Vagina (tissue), 2 donors: Measurements from ENCODE around the gene PXDN. TPM values are rescaled to one million over a fixed set of nuclear protein-coding genes. Genes with fewer than 3 reads are reported as not detected.

Experiments used
- DNase-seq, 2 donors: peaks; one replicate each; pipeline ENCODE4 v3.0.0-alpha.2; 2017; ENCODE audit errors: extremely low spot score in 2 of 2
- H3K27ac ChIP-seq: fragments of 200-600 bp; sonication (generic); one replicate; pipeline ENCODE4 v1.5.1; 2019
- H3K27me3 ChIP-seq: fragments of 200-600 bp; sonication (generic); one replicate; pipeline ENCODE4 v1.5.1; 2019
- H3K36me3 ChIP-seq, 2 donors: fragments of 200-600 bp; sonication (generic); one replicate each; pipeline ENCODE4 v1.5.1; 2017 to 2019
- H3K4me1 ChIP-seq: fragments of 200-600 bp; sonication (generic); one replicate; pipeline ENCODE4 v1.5.1; 2019
- H3K4me3 ChIP-seq, 2 donors: fragments of 200-600 bp; sonication (generic); 1 replicate in 1 of 2; 2 replicates in 1 of 2; pipeline ENCODE4 v1.5.1; 2016 to 2019
- H3K9me3 ChIP-seq: fragments of 200-600 bp; sonication (generic); one replicate; pipeline ENCODE4 v1.5.1; 2019
- CTCF ChIP-seq, 3 experiments: fragments of 450-650 bp in 2 of 3; fragments of 200-600 bp in 1 of 3; sonication (generic) in 1 of 3; IDR thresholded peaks; one replicate each; pipeline ENCODE4 v1.5.1; 2017 to 2019; ENCODE audit warnings: antibody characterized with exemption in 3 of 3, mild to moderate bottlenecking in 2 of 3, moderate library complexity in 2 of 3
- POLR2A ChIP-seq, 2 donors: fragments of 450-650 bp; IDR thresholded peaks; one replicate each; pipeline ENCODE4 v1.6.1; 2017; ENCODE audit warnings: antibody characterized with exemption in 2 of 2, mild to moderate bottlenecking in 2 of 2, moderate library complexity in 2 of 2
- POLR2AphosphoS5 ChIP-seq, 2 donors: sonication (generic); formaldehyde crosslinking; IDR thresholded peaks; one replicate each; pipeline ENCODE4 v1.9.0; 2017; ENCODE audit warnings: antibody characterized with exemption in 2 of 2, mild to moderate bottlenecking in 2 of 2, low read depth in 1 of 2; ENCODE audit not compliant: insufficient read depth in 1 of 2
- intact Hi-C: fragments of 100-400 bp; cut with DNase I; formaldehyde crosslinking; loops from one replicate; pipeline ENCODE4 v1.15.1; 2023
- total RNA-seq: library from RNA; depleted of rRNA; stranded (reverse); fragments of >200 nt; gene quantifications from one replicate; pipeline ENCODE4 v1.2.3, GENCODE V29; 2016

The PXDN gene
- total RNA-seq, 1 donor from 2014 or later: 33.6 TPM

GRCh38 chr2:1731447-1731962 is 12.8 kb downstream of the PXDN start:
- intact Hi-C loops: no loop called here
- no peaks in the 10 kb centered on the region for H3K36me3 ChIP-seq
- H3K27me3 ChIP-seq: no peaks in the 10 kb centered on the region
- peak overlapping the region; percentile 79 for H3K27ac ChIP-seq
- no peak for DNase-seq
- H3K9me3 ChIP-seq: no peaks in the 10 kb centered on the region
- H3K4me1 ChIP-seq: peaks cover 50% of the 10 kb centered on the region
- TF ChIP-seq CTCF (IDR thresholded peaks at IDR 0.05) (no peak), POLR2A (IDR thresholded peaks at IDR 0.05) (no peak), POLR2AphosphoS5 (IDR thresholded peaks at IDR 0.05; ENCODE audit: insufficient read depth in 1 of 2, low read depth in 1 of 2) (no peak)
- no peak overlapping the region for H3K4me3 ChIP-seq

GRCh38 chr2:1730015-1730927 is 14.0 kb downstream of the PXDN start:
- DNase-seq: no peak
- Histone ChIP-seq H3K4me1 (peaks cover 50% of the 10 kb centered on the region), H3K27me3 (no peaks in the 10 kb centered on the region), H3K9me3 (no peaks in the 10 kb centered on the region), H3K27ac (peak overlapping the region; percentile 79), H3K4me3 (peak overlapping the region in 1 of 2 donors; percentile 11), H3K36me3 (no peaks in the 10 kb centered on the region)
- intact Hi-C loops: no loop called here
- no peak for TF ChIP-seq POLR2A (IDR thresholded peaks at IDR 0.05)
- peak in 1 of 2 donors; percentile 50 for TF ChIP-seq POLR2AphosphoS5 (IDR thresholded peaks at IDR 0.05; ENCODE audit: insufficient read depth in 1 of 2, low read depth in 1 of 2)
- no peak for TF ChIP-seq CTCF (IDR thresholded peaks at IDR 0.05)

GRCh38 chr2:1729242-1729641 is 15.1 kb downstream of the PXDN start:
- intact Hi-C loops: no loop called here
- H3K36me3 ChIP-seq: no peaks in the 10 kb centered on the region
- peaks cover 50% of the 10 kb centered on the region for H3K4me1 ChIP-seq
- H3K27ac ChIP-seq: peak overlapping the region; percentile 79
- no peaks in the 10 kb centered on the region for H3K9me3 ChIP-seq
- H3K4me3 ChIP-seq: no peak overlapping the region
- no peak for TF ChIP-seq POLR2A (IDR thresholded peaks at IDR 0.05)
- DNase-seq: no peak
- no peaks in the 10 kb centered on the region for H3K27me3 ChIP-seq

- intact Hi-C loops: no loop called here
- Histone ChIP-seq H3K27ac (peak overlapping the region; percentile 79), H3K9me3 (no peaks in the 10 kb centered on the region), H3K4me3 (no peak overlapping the region), H3K36me3 (no peaks in the 10 kb centered on the region), H3K4me1 (peaks cover 50% of the 10 kb centered on the region), H3K27me3 (no peaks in the 10 kb centered on the region)
- TF ChIP-seq POLR2AphosphoS5 (IDR thresholded peaks at IDR 0.05; ENCODE audit: insufficient read depth in 1 of 2, low read depth in 1 of 2) (no peak), POLR2A (IDR thresholded peaks at IDR 0.05) (no peak), CTCF (IDR thresholded peaks at IDR 0.05) (no peak)
- no peak for DNase-seq
Observed at GRCh38 chr2:1728821-1729220, 15.5 kb downstream of the PXDN start.

GRCh38 chr2:1727796-1728474 is 16.4 kb downstream of the PXDN start:
- TF ChIP-seq CTCF (IDR thresholded peaks at IDR 0.05) (no peak), POLR2A (IDR thresholded peaks at IDR 0.05) (no peak), POLR2AphosphoS5 (IDR thresholded peaks at IDR 0.05; ENCODE audit: insufficient read depth in 1 of 2, low read depth in 1 of 2) (no peak)
- Histone ChIP-seq H3K36me3 (no peaks in the 10 kb centered on the region), H3K27me3 (no peaks in the 10 kb centered on the region), H3K4me1 (peaks cover 50% of the 10 kb centered on the region), H3K4me3 (no peak overlapping the region), H3K27ac (peak overlapping the region; percentile 79), H3K9me3 (no peaks in the 10 kb centered on the region)
- intact Hi-C loops: no loop called here
- DNase-seq: no peak
